Naive B cell (primary cell): ENCODE measurements around the gene TDRD9. TPM values are rescaled to one million over a fixed set of nuclear protein-coding genes. Genes with fewer than 3 reads are reported as not detected.

Experiments used
- ATAC-seq, 2 donors: fragments of 150-1000 bp; cut with Tn5 transposase; 2 replicates each; pipeline ENCODE4 v1.10.0; 2021; ENCODE audit warnings: low read depth in 2 of 2, mild to moderate bottlenecking in 2 of 2, moderate library complexity in 2 of 2
- DNase-seq: peaks from one replicate; pipeline ENCODE4 v3.0.0; 2022
- H3K27ac Mint-ChIP-seq, 6 donors: one replicate each; pipeline ENCODE4 v1.8.0; 2020 to 2022; ENCODE audit warnings: mild to moderate bottlenecking in 6 of 6, mixed read lengths in 6 of 6, moderate library complexity in 5 of 6, inconsistent platforms in 2 of 6
- H3K27me3 Mint-ChIP-seq, 3 donors: one replicate each; pipeline ENCODE4 v1.8.0; 2021 to 2022; ENCODE audit warnings: mixed read lengths in 3 of 3, mild to moderate bottlenecking in 1 of 3
- H3K36me3 Mint-ChIP-seq, 2 donors: one replicate each; pipeline ENCODE4 v1.8.0; 2020 to 2022; ENCODE audit warnings: mixed read lengths in 2 of 2, inconsistent platforms in 1 of 2, mild to moderate bottlenecking in 1 of 2
- H3K4me1 Mint-ChIP-seq, 3 donors: one replicate each; pipeline ENCODE4 v1.8.0; 2020 to 2022; ENCODE audit warnings: mixed read lengths in 3 of 3, inconsistent platforms in 1 of 3, mild to moderate bottlenecking in 1 of 3, moderate library complexity in 1 of 3
- H3K4me3 Mint-ChIP-seq, 8 donors: one replicate each; pipeline ENCODE4 v1.8.0; 2020 to 2022; ENCODE audit warnings: mild to moderate bottlenecking in 8 of 8, mixed read lengths in 8 of 8, moderate library complexity in 8 of 8, inconsistent platforms in 2 of 8
- H3K9me3 Mint-ChIP-seq, 7 donors: one replicate each; pipeline ENCODE4 v1.8.0; 2020 to 2022; ENCODE audit warnings: mixed read lengths in 7 of 7, mild to moderate bottlenecking in 5 of 7, inconsistent platforms in 2 of 7, moderate library complexity in 1 of 7
- polyA plus RNA-seq, 6 donors: library from polyadenylated mRNA; unstranded; fragments of 300-500 nt; fragmentation: Illumina TruSeq; gene quantifications; one replicate each; pipeline ENCODE4 v1.2.3, GENCODE V29; 2021; ENCODE audit warnings: low read depth in 6 of 6

The TDRD9 gene
- polyA plus RNA-seq, 6 donors from 2014 or later, result 0.37 to 3.8 (median 0.85) TPM; not detected in 2

DNA sequence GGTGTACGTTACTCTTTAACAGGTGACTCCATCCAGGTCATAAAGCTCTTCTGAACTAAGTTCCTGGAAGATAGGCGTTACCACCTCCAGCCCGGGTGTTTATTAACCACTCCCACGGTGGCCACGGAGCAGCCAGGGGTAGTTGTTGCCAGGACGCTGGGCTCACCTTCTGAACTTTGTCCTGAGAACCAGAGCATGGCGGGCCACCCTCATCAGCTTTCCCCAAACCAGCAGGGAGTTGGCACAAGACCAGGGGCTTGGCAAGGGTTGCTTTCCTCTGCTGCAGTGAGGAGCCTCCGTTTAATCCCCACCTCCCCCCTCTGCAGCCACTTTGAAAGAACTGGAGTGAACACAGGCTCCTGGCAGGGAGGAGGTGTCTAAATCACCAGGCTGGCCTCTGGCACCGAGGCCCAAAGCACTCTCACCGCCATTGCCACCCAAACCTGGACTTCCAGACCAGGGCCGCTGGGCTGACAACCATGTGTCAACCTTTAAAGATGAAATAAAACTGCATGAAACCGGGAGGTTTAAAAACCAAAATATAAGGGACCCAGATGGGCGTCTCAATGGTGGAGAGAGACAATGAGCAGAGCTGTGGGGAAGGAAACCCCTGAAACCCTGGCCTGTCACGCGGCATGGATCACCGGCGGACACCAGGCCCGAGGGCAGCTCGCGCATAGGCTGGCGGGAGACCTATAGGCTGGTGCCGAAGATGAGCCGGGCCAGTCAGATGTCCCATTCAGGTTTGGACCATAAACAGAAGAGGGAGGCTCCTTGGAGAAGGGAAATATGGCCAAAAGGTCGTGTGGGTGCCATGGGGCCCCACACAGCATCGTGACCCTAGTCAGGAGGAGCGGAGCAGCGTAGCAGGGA, 30.9 kb upstream of the TDRD9 start:
- no peak overlapping the region for H3K4me3 Mint-ChIP-seq
- H3K27me3 Mint-ChIP-seq, result peaks cover 0 to 6% (median 0%) of the 10 kb centered on the region in 3 donors
- DNase-seq, result no peak
- peaks cover 0 to 6% (median 3%) of the 10 kb centered on the region in 3 donors for H3K4me1 Mint-ChIP-seq
- ATAC-seq, result no peak
- peak overlapping the region in 1 of 6 donors; percentile 39 for H3K27ac Mint-ChIP-seq
- no peaks in the 10 kb centered on the region for H3K9me3 Mint-ChIP-seq
- H3K36me3 Mint-ChIP-seq, result no peaks in the 10 kb centered on the region

DNA sequence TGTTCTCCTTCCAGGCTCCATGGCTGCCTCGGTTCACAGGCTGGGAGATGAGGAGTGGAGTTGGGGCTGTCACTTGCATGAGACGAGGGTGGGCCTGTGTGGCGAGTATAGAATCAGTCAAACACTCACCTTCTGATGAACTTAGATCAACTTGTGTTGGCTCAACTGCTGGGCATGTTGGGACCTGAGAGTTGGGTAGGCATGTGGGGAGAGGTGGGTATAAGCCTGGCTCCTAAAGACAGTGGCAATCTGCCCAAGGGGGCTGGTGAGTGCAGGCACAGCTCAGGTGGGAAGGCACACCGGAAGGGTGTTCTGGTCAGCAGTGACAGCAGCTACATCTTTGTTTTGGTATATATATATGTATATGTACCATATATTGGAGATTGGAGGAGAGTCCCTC, 30.1 kb upstream of the TDRD9 start:
- Mint-ChIP-seq H3K4me3 (no peak overlapping the region), H3K4me1 (peaks cover 0 to 6% (median 3%) of the 10 kb centered on the region in 3 donors), H3K27me3 (peaks cover 0 to 6% (median 0%) of the 10 kb centered on the region in 3 donors), H3K36me3 (no peaks in the 10 kb centered on the region), H3K27ac (no peak overlapping the region), H3K9me3 (no peaks in the 10 kb centered on the region)
- DNase-seq (no peak), ATAC-seq (no peak)

- Mint-ChIP-seq H3K27me3 (peaks cover 0 to 6% (median 0%) of the 10 kb centered on the region in 3 donors), H3K27ac (no peak overlapping the region), H3K36me3 (no peaks in the 10 kb centered on the region), H3K4me3 (no peak overlapping the region), H3K4me1 (peaks cover 0 to 6% (median 3%) of the 10 kb centered on the region in 3 donors), H3K9me3 (no peaks in the 10 kb centered on the region)
- DNase-seq (no peak), ATAC-seq (no peak)
These were observed 29.5 kb upstream of the TDRD9 start for GRCh38 chr14:103898711-103899110.

DNA sequence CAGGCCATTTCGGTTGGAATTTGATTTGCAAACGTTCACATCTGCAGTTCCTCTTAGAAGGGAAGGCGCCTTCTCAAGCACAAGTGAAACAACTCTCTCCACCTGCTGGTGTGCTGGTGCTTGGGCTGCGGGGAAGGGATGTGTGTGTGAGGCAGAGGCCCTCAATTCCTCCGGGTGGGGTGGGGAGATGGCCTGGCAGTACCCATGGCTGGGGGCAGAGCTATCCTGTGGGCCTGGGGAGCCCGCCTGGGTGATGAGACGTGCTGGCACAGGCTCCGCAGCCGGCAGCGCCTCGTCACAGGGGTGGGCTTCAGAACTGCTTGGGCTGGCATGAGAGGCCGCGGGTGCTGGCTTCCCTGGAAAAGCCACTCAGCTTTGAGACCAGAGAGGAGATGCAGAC, 28.9 kb upstream of the TDRD9 start:
- no peaks in the 10 kb centered on the region for H3K9me3 Mint-ChIP-seq
- DNase-seq, result no peak
- no peak overlapping the region for H3K4me3 Mint-ChIP-seq
- ATAC-seq, result no peak
- peaks cover 0 to 6% (median 0%) of the 10 kb centered on the region in 3 donors for H3K27me3 Mint-ChIP-seq
- no peak overlapping the region for H3K27ac Mint-ChIP-seq
- H3K36me3 Mint-ChIP-seq, result no peaks in the 10 kb centered on the region
- H3K4me1 Mint-ChIP-seq, result peaks cover 0 to 6% (median 3%) of the 10 kb centered on the region in 3 donors

- ATAC-seq (no peak), DNase-seq (no peak)
- H3K9me3 Mint-ChIP-seq, result no peaks in the 10 kb centered on the region
- H3K36me3 Mint-ChIP-seq, result no peaks in the 10 kb centered on the region
- no peak overlapping the region for H3K4me3 Mint-ChIP-seq
- H3K4me1 Mint-ChIP-seq, result peaks cover 0 to 6% (median 3%) of the 10 kb centered on the region in 3 donors
- peak overlapping the region in 1 of 6 donors; percentile 82 for H3K27ac Mint-ChIP-seq
- H3K27me3 Mint-ChIP-seq, result peaks cover 0 to 6% (median 0%) of the 10 kb centered on the region in 3 donors
These were observed 28.4 kb upstream of the TDRD9 start for GRCh38 chr14:103899833-103900232.

DNA sequence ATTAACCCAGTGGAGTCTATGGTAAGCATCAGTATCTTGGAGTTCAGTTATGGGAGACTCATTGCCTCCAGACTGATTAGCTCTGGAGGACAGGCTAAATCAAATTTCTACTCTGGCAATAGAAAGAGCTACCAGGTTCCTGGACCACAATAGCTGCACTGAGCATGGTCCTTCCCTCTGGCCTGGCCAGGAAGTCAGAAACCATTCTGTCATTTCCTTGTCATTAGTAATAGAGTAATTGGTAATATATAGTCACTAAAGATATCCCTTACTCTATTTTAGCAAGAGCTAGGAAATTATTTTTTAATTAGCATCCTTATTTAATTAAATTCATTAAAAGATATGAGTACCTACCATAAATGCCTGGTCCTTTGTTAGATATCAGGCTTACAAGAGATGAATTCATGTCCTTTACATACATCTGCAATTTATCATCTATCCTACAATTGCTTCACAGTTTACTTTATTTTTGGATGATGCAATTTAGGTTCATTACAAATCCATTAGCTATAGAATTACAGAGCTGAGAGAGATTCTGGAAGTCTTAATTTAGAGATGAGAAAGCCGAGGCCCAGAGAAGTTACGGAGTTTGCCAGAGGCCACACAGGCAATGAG, 23.7 kb upstream of the TDRD9 start:
- Mint-ChIP-seq H3K9me3 (no peaks in the 10 kb centered on the region), H3K36me3 (peaks cover 0 to 8% of the 10 kb centered on the region in 2 donors), H3K27me3 (peaks cover 0 to 10% (median 0%) of the 10 kb centered on the region in 3 donors), H3K4me3 (no peak overlapping the region), H3K4me1 (peaks cover 0 to 13% (median 3%) of the 10 kb centered on the region in 3 donors), H3K27ac (no peak overlapping the region)
- no peak for DNase-seq
- ATAC-seq, result no peak

- peak overlapping the region in 1 of 6 donors; percentile 92 for H3K27ac Mint-ChIP-seq
- DNase-seq (no peak), ATAC-seq (no peak)
These were observed 22.3 kb upstream of the TDRD9 start for GRCh38 chr14:103905842-103906456.

GRCh38 chr14:103908580-103908979, 19.7 kb upstream of the TDRD9 start:
- Mint-ChIP-seq H3K27me3 (peaks cover 0 to 6% (median 0%) of the 10 kb centered on the region in 3 donors), H3K4me1 (peaks cover 5 to 15% (median 12%) of the 10 kb centered on the region in 3 donors), H3K9me3 (no peaks in the 10 kb centered on the region), H3K36me3 (peaks cover 7 to 13% of the 10 kb centered on the region in 2 donors), H3K27ac (no peak overlapping the region), H3K4me3 (no peak overlapping the region)
- ATAC-seq (no peak), DNase-seq (no peak)

More at GRCh38 chr14:103905842-103906456, 22.3 kb upstream of the TDRD9 start:
- Mint-ChIP-seq H3K36me3 (peaks cover 7 to 13% of the 10 kb centered on the region in 2 donors), H3K4me1 (peaks cover 5 to 17% (median 15%) of the 10 kb centered on the region in 3 donors), H3K9me3 (no peaks in the 10 kb centered on the region), H3K4me3 (peak overlapping the region in 1 of 8 donors; percentile 29), H3K27me3 (peaks cover 0 to 6% (median 0%) of the 10 kb centered on the region in 3 donors)

DNA sequence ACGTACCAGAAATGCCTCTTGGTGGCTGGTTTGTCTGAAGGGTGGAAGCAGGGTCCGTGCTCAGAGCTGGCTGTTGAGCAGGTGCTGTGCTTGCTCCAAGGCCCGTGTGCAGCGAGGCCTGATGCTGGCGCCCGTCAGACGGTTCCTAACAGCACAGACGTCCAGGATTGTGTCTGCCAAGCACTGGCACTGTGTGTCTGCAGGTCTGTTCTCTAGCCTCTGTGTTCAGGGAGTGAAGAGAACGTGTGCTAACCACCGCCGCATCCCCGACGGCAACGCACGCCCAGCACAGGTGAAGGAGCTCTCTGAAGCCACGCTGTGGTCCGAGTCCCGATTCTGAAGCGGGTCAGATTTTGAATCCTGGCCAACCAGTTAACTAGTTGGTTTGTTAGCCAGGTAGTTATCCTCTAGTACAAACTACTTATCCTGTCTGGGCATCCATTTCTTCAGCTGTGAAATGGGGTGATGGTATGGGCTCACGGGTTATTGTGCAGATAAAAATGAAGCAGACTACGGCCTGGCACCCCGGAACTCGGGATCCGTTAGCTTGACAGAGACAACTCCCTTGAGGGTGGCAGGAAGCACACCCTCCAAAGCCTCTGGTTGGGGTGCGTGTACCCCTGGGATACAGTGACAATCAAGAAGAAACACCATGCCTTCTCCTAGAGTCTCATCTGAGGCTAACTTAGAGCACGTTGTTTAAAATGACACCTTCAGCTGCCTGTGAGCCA, 18.6 kb upstream of the TDRD9 start:
- ATAC-seq (no peak), DNase-seq (no peak)
- H3K36me3 Mint-ChIP-seq, result peaks cover 7 to 14% of the 10 kb centered on the region in 2 donors
- H3K4me3 Mint-ChIP-seq, result peak overlapping the region in 3 of 8 donors; percentile 31 to 67 (median 62)
- H3K27me3 Mint-ChIP-seq, result peaks cover 0 to 6% (median 0%) of the 10 kb centered on the region in 3 donors
- H3K27ac Mint-ChIP-seq, result peak overlapping the region in 2 of 6 donors; percentile 16 to 73
- H3K4me1 Mint-ChIP-seq, result peaks cover 5 to 15% (median 12%) of the 10 kb centered on the region in 3 donors
- no peaks in the 10 kb centered on the region for H3K9me3 Mint-ChIP-seq

DNA sequence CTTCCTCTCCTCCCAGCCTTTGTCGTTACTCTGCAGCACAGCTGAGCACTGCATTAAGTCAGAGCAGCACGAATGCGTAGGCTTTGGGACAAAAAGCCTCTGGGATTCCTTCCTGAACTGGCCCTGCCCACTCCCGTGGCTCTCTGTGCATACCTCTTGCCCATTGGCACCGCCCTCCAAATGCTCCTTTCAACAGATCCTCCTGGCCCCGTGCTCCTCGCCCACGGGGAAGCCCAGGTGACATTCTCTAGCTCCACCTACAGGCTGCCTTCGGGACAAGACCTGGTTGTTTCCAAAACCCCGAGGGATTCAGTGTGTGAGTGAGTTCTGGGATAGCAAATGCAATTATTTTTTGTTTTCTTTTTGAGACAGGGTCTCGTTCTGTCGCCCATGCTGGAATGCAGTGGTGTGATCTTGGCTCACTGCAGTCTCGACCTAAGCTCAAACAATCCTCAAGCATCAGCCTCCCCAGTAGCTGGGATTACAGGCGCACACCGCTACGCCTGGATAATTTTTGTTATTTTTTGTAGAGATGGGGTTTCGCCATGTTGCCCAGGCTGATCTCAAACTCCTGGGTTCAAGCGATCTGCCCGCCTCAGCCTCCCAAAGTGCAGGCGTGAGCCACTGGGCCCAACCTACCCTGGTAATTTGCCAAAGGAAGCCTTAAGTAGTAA, 17.9 kb upstream of the TDRD9 start:
- H3K36me3 Mint-ChIP-seq, result peaks cover 7 to 17% of the 10 kb centered on the region in 2 donors
- peak; percentile 78 to 82 for ATAC-seq
- no peaks in the 10 kb centered on the region for H3K9me3 Mint-ChIP-seq
- peak; percentile 46 for DNase-seq
- H3K4me1 Mint-ChIP-seq, result peaks cover 5 to 15% (median 12%) of the 10 kb centered on the region in 3 donors
- H3K4me3 Mint-ChIP-seq, result peak overlapping the region in 6 of 8 donors; percentile 21 to 67 (median 59)
- peak overlapping the region in 3 of 6 donors; percentile 59 to 73 (median 62) for H3K27ac Mint-ChIP-seq
- H3K27me3 Mint-ChIP-seq, result peaks cover 0 to 6% (median 0%) of the 10 kb centered on the region in 3 donors

- H3K4me3 Mint-ChIP-seq, result no peak overlapping the region
- H3K27ac Mint-ChIP-seq, result peak overlapping the region in 1 of 6 donors; percentile 24
- ATAC-seq (no peak), DNase-seq (no peak)
- H3K9me3 Mint-ChIP-seq, result no peaks in the 10 kb centered on the region
- peaks cover 0 to 3% (median 0%) of the 10 kb centered on the region in 3 donors for H3K27me3 Mint-ChIP-seq
- H3K36me3 Mint-ChIP-seq, result peaks cover 13 to 17% of the 10 kb centered on the region in 2 donors
- H3K4me1 Mint-ChIP-seq, result peaks cover 8 to 17% (median 16%) of the 10 kb centered on the region in 3 donors
These were observed 17.3 kb upstream of the TDRD9 start for GRCh38 chr14:103910984-103911383.

DNA sequence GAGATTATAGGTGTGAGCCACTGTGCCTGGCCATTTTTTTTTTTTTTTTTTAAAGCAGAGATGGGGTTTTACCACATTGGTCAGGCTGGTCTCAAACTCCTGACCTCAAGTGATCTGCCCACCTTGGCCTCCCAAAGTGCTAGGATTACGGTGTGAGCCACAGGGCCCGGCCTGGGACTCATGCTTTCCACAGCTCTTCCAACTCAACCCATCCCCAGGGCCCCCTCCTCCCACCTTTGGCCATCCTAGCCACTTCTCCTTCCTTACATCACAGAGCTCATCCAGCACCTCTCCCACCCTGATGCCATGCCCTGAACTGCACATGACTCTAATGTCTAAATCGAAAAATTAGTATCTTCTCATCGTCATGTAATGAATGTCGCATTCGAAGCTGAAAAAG, 12.6 kb upstream of the TDRD9 start:
- H3K27ac Mint-ChIP-seq, result no peak overlapping the region
- no peaks in the 10 kb centered on the region for H3K27me3 Mint-ChIP-seq
- ATAC-seq, result no peak
- H3K36me3 Mint-ChIP-seq, result peaks cover 4 to 6% of the 10 kb centered on the region in 2 donors
- peaks cover 6 to 38% (median 8%) of the 10 kb centered on the region in 3 donors for H3K4me1 Mint-ChIP-seq
- H3K9me3 Mint-ChIP-seq, result no peaks in the 10 kb centered on the region
- DNase-seq, result no peak
- no peak overlapping the region for H3K4me3 Mint-ChIP-seq
